Stomach (tissue), 9 donors: Measurements from ENCODE around the gene ZNF629. TPM values are rescaled to one million over a fixed set of nuclear protein-coding genes. Genes with fewer than 3 reads are reported as not detected.

Experiments used
- DNase-seq, 2 donors: peaks; one replicate each; pipeline versions ENCODE4 v3.0.0 to v3.0.0-alpha.2; 2013 to 2019
- H3K27ac ChIP-seq, 5 donors: fragments of 200-600 bp in 4 of 5; sonication (generic) in 4 of 5; one replicate each; pipeline ENCODE4 v1.5.1; 2013 to 2019; ENCODE audit warnings: mild to moderate bottlenecking in 1 of 5, moderate library complexity in 1 of 5
- H3K27me3 ChIP-seq, 3 donors: fragments of 200-600 bp; sonication (generic); one replicate each; pipeline ENCODE4 v1.5.1; 2017 to 2019; ENCODE audit warnings: mixed run types in 1 of 3
- H3K36me3 ChIP-seq, 4 donors: fragments of 200-600 bp; sonication (generic); 1 replicate in 3 of 4; 2 replicates in 1 of 4; pipeline ENCODE4 v1.5.1; 2016 to 2019
- H3K4me1 ChIP-seq, 4 donors: fragments of 200-600 bp; sonication (generic); one replicate each; pipeline ENCODE4 v1.5.1; 2016 to 2019
- H3K4me3 ChIP-seq, 4 donors: fragments of 200-600 bp; sonication (generic) in 3 of 4; one replicate each; pipeline ENCODE4 v1.5.1; 2016 to 2019; ENCODE audit warnings: mild to moderate bottlenecking in 1 of 4
- H3K9me3 ChIP-seq, 4 donors: fragments of 200-600 bp; sonication (generic); one replicate each; pipeline ENCODE4 v1.5.1; 2016 to 2019
- CTCF ChIP-seq, 7 experiments: fragments of 450-650 bp in 4 of 7; fragments of 200-600 bp in 3 of 7; sonication (generic) in 3 of 7; IDR thresholded peaks; one replicate each; pipeline ENCODE4 v1.5.1; 2016 to 2019; ENCODE audit warnings: antibody characterized with exemption in 7 of 7, control low read depth in 2 of 7, mild to moderate bottlenecking in 1 of 7
- EP300 ChIP-seq: sonication (generic); formaldehyde crosslinking; IDR thresholded peaks from one replicate; pipeline ENCODE4 v1.6.1; 2017; ENCODE audit warnings: antibody characterized with exemption
- POLR2A ChIP-seq, 4 donors: fragments of 450-650 bp; IDR thresholded peaks; one replicate each; pipeline ENCODE4 v1.6.1; 2016; ENCODE audit warnings: antibody characterized with exemption in 4 of 4, control low read depth in 2 of 4, mild to moderate bottlenecking in 1 of 4, moderate library complexity in 1 of 4
- POLR2AphosphoS5 ChIP-seq, 3 donors: sonication (generic); formaldehyde crosslinking; IDR thresholded peaks; one replicate each; pipeline ENCODE4 v1.6.1; 2016; ENCODE audit warnings: antibody characterized with exemption in 3 of 3
- WGBS, 5 donors: extraction: QIAGEN DNeasy Blood & Tissue Kit in 3 of 5; methylation state at CpG; one replicate each; pipeline versions ENCODE4 v1.1.5 to v1.1.7; 2013 to 2018; 5-methylcytosine and 5-hydroxymethylcytosine counted together
- intact Hi-C: fragments of 100-400 bp; cut with DNase I; formaldehyde crosslinking; loops from one replicate; pipeline ENCODE4 v1.15.1; 2023; ENCODE audit warnings: low total_unique reads
- polyA plus RNA-seq, 3 donors: library from polyadenylated mRNA; stranded (reverse); fragments of 200-250 nt; gene quantifications; one replicate each; pipeline ENCODE4 v1.2.3, GENCODE V29; 2013
- total RNA-seq, 5 donors: library from RNA; depleted of rRNA; stranded (reverse); fragments of >200 nt; gene quantifications; one replicate each; pipeline versions ENCODE4 v1.1.0 to v1.2.3, GENCODE V29; 2014 to 2016
- donor health status: healthy with polysubstance abuse.
- donor health status: Bipolar disorder and iron deficiency.
- donor health status: healthy.

Gene ZNF629
- total and polyA plus RNA-seq, 8 donors = 4.4 to 21.3 (median 10.9) TPM

GRCh38 chr16:30775131-30775391 is 11.9 kb downstream of the ZNF629 start:
- H3K4me3 ChIP-seq = peak overlapping the region; percentile 64 to 75 (median 69)
- 7 to 43% (median 9%) methylated on average over 5 to 15 of the region's 15 CpGs for WGBS, 5 donors
- H3K9me3 ChIP-seq = no peaks in the 10 kb centered on the region
- H3K4me1 ChIP-seq = peaks cover 21 to 40% (median 31%) of the 10 kb centered on the region in 4 donors
- no peaks in the 10 kb centered on the region for H3K27me3 ChIP-seq
- no peak for DNase-seq
- peaks cover 37 to 50% (median 46%) of the 10 kb centered on the region in 4 donors for H3K36me3 ChIP-seq
- H3K27ac ChIP-seq = peak overlapping the region; percentile 73 to 91 (median 84)
- TF ChIP-seq EP300 (no peak), CTCF (IDR thresholded peaks at IDR 0.05) (no peak), POLR2AphosphoS5 (IDR thresholded peaks at IDR 0.05) (no peak), POLR2A (IDR thresholded peaks at IDR 0.05) (no peak)
- intact Hi-C loops = no loop called here

GRCh38 chr16:30774367-30775130 is 12.5 kb downstream of the ZNF629 start:
- no peak for DNase-seq
- H3K9me3 ChIP-seq = no peaks in the 10 kb centered on the region
- H3K27me3 ChIP-seq = no peaks in the 10 kb centered on the region
- peaks cover 40 to 53% (median 51%) of the 10 kb centered on the region in 4 donors for H3K36me3 ChIP-seq
- WGBS, 5 donors = 45 to 60% (median 57%) methylated on average over 7 to 8 of the region's 8 CpGs
- H3K4me1 ChIP-seq = peaks cover 21 to 40% (median 31%) of the 10 kb centered on the region in 4 donors
- TF ChIP-seq CTCF (IDR thresholded peaks at IDR 0.05) = no peak
- TF ChIP-seq POLR2A (IDR thresholded peaks at IDR 0.05) = no peak
- no peak for TF ChIP-seq EP300
- no peak for TF ChIP-seq POLR2AphosphoS5 (IDR thresholded peaks at IDR 0.05)
- intact Hi-C loops = no loop called here
- H3K27ac ChIP-seq = peak overlapping the region; percentile 73 to 91 (median 84)
- peak overlapping the region; percentile 64 to 75 (median 69) for H3K4me3 ChIP-seq

GRCh38 chr16:30773826-30774225 is 13.2 kb downstream of the ZNF629 start:
- Histone ChIP-seq H3K9me3 (no peaks in the 10 kb centered on the region), H3K27ac (no peak overlapping the region), H3K4me3 (no peak overlapping the region), H3K4me1 (peaks cover 21 to 40% (median 31%) of the 10 kb centered on the region in 4 donors), H3K36me3 (peaks cover 47 to 60% (median 59%) of the 10 kb centered on the region in 4 donors), H3K27me3 (no peaks in the 10 kb centered on the region)
- TF ChIP-seq POLR2A (IDR thresholded peaks at IDR 0.05) (no peak), EP300 (no peak), CTCF (IDR thresholded peaks at IDR 0.05) (no peak), POLR2AphosphoS5 (IDR thresholded peaks at IDR 0.05) (no peak)
- WGBS, 5 donors = 83 to 87% (median 85%) methylated on average over 13 to 14 of the region's 14 CpGs
- no peak for DNase-seq
- intact Hi-C loops = no loop called here

- H3K36me3 ChIP-seq = peaks cover 66 to 81% (median 80%) of the 10 kb centered on the region in 4 donors
- 87 to 95% (median 92%) methylated on average over 12 to 14 of the region's 14 CpGs for WGBS, 5 donors
Measured at GRCh38 chr16:30771726-30772125, 15.3 kb downstream of the ZNF629 start.

More at GRCh38 chr16:30771726-30772125, 15.3 kb downstream of the ZNF629 start:
- Histone ChIP-seq H3K27ac (no peak overlapping the region), H3K4me3 (no peak overlapping the region), H3K9me3 (no peaks in the 10 kb centered on the region), H3K27me3 (no peaks in the 10 kb centered on the region), H3K4me1 (peaks cover 13 to 28% (median 22%) of the 10 kb centered on the region in 4 donors)
- no peak for DNase-seq
- intact Hi-C loops = no loop called here
- TF ChIP-seq EP300 (no peak), POLR2A (IDR thresholded peaks at IDR 0.05) (no peak), CTCF (IDR thresholded peaks at IDR 0.05) (no peak), POLR2AphosphoS5 (IDR thresholded peaks at IDR 0.05) (no peak)
